HG03442 (cell line): ENCODE data around the gene TMEM121.
"Not testable (repeated sequence)": the region's sequence is repeated elsewhere in the genome, so short reads cannot be mapped to it uniquely, and the experiment has no call there.

Source experiments
- ATAC-seq: cut with Tn5 transposase; IDR thresholded peaks from one replicate; pipeline ENCODE4 v1.9.1; 2021; ENCODE audit warnings: mild to moderate bottlenecking, moderate library complexity; ENCODE audit not compliant: unreplicated experiment

TMEM121 gene

DNA sequence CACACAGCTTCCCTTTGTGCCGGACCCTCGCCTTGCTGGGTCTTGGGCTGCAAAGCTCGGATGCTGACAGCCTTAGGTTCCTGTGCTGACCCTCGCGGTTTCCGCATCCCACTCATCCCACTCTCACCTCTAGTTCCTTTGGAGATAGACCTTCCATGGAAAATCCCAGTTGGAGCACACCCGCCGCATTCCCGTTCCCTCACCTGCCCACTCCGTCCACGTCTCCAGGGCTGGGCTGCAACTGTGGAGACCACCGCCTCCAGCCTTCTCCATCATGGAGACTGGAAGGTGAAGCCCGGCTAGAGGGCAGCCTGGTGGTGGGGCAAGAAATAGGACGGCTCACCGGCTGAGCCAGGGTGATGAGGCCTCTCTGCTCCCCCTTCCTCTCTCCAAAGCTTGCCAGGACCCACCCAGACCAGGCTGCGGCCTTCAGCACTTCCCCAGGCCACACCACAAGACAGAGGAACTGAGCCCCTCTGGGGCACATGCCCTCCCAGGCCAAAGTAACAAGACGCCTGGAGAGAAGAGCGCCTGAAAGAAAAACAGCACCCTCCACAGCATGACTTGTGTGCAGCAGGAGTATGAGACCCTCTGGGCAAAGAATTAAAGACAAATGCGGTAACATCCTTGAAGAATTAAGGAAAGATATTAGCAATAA lies 15.0 kb downstream of the TMEM121 start:
- ATAC-seq: no peak

DNA sequence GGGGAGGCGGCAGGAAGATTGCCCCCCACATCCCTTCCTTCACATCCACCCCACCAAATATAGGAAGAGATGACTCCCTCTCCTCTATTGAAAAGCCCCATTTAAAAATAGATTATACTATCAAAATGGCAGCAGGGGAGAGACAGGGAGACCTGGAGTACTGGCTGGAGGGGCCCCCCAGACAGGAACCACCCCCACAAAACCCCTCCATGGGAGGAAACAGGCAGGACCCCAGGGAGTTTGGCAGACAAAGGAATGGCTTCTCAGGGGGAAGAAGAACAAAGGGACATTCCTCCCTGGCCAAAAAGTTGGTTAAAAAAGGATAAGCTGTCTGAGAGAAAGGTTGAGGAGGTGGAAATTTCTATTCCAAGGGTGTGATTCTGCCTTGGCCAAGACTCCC lies 19.3 kb downstream of the TMEM121 start:
- ATAC-seq: not testable (repeated sequence)

DNA sequence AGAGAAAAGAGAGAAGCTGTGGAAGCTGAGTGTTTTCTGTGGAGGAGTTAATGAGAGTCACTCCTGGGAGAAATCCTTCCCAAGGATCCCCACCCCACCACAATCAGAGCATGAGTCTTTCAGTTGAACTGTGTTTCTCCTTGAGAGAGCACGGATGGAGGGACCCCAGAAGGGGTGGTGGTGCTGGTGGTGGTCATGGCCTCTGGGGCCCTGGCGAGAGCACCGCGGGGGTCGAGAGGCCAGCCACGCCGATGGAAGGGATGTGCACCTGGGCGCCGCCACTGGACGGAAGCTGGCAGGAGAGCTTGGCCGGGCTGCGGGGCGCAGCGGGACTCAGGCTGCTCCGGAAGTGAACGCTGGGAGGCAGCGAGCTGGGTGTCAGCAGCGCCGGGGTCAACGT lies 20.0 kb downstream of the TMEM121 start:
- ATAC-seq: not testable (repeated sequence)

DNA sequence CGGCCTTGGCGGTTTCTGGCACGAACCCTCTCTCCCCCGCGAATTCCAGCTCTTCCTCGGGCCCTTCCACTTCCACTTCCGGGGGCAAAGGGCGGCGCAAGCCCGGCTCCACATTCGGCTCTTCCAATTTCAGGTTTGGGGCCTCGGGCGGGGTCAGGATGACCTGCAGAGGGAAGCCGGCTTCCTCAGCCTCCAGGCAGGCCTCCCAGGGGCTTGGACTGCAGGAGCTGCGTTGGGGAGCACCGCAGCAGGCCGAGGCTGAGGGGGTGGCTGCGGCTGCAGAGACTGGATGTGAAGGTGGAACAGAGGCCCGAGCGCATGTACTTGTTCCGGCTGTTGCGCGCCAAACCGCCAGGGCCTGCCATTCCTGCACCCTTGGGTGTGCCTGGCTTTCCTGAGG lies 20.7 kb downstream of the TMEM121 start:
- not testable (repeated sequence) for ATAC-seq

DNA sequence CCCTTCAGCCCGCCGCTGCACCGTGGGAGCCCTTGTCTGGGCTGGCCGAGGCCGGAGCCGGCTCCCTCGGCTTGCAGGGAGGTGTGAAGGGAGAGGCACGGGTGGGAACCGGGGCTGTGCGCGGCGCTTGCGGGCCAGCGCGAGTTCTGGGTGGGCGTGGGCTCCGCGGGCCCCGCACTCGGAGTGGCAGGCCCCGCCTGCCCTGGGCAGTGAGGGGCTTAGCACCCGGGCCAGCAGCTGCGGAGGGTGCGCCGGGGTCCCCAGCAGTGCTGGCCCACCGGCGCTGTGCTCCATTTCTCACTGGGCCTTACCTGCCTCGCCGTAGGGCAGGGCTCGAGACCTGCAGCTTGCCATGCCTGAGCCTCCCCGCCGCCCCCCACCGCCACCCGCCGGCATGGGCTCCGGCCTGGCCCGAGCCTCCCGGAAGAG lies 21.4 kb downstream of the TMEM121 start:
- ATAC-seq: no peak

DNA sequence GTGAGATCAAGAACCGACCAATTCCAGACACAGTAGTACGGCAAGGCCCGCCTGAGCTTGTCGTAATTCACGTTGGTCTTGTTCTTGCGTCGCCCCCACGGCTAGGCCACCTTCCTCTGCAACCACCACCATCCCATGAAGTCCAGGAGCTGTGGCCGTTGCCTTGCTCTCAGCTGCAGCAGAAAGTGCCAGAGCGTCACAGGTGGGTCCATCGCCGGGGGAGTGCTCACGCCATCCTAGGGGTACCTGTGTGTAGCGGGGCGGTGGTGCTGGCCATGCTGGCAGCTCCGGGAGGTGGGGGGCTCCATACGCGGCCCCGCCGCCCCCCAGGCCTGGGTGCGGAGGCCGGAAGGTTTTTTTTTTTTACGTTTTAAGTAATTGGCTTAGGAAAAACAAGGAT lies 23.1 kb downstream of the TMEM121 start:
- ATAC-seq: no peak

DNA sequence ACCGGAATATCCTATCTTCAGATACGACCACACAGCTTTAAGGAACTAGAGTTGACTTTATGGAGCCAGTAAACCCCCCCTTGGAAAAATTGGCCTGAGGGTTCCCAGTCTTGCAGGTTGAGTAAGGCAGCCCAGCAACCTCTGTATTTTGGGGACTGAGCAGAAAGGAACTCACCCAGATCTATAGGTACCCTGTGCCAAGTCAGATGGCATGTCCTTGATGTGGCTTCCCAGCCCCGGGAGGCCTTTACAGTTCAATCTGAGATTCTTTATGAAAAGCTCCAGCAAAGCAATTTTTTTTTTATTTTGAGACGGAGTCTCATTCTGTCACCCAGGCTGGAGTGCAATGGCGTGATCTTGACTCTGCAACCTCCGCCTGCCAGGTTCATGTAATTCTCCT lies 27.6 kb downstream of the TMEM121 start:
- no peak for ATAC-seq

DNA sequence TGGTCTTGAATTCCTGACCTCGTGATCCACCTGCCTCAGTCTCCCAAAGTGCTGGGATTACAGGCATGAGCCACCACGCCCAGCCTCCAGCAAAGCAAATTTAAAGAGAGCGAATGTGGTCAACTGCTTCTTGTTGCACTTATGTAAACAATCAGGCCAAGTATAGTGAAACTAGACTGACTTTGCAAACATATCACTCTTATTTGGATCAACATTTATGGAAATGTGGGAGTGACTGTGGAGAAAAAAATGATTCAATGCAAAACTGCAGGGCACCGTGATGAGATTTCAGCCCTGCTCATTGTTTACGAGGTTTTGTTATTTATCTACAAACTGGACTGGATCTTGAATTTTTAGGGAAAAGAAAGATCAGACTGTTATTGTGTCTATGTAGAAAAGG lies 28.1 kb downstream of the TMEM121 start:
- ATAC-seq: no peak

DNA sequence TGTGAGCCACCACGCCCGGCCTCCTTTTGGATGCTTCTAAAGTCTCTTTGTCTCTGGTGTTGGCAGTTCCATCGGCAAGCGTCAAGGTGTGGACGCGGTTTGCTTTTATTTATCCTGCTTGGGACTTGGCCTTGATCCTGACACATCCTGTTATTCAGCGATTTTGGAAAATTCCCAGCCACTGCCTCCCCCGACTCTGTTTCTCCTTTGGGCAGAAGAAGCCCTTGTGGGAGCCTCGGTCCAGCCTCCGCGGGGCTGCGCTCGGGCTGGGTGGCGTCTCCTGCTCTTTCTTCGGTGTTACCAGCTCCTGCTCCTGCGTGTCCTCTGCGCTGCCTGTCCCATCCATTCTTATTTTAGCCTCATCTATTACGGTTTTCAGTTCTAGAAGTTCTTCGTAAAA lies 31.3 kb downstream of the TMEM121 start:
- not testable (repeated sequence) for ATAC-seq

DNA sequence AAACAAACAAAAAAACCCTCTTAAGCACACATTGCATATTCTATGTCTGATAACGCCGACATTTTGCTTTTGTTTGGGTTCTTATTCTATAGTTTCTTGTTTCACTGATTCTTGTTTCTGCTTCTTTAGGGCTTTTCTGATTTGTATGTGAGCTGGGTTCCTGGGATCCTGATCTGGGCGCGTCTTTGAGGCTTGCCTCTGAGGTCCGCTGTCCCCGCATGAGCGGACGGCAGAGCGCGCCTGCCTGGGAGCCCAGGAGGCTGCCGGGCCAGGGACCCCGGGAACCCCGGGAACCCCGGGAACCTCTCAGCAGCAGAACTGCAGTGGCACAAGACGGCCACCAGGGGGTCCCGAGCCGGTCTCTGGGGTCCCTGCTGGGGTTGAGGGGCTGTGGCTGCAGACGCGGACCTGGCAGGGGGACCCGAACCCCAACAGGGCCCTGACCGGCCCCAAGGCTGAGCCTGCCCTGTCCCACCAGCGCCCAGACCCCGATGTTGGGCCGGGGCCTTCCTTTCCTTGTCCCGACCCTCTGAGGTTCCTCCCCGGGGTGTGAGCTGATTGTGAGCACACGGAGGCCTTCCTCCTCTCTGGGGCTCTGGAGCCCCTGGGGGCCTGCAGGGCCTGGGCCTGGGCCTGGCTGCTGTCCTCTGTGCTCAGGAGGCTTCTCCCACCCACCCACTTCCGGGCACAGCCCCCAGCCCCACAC lies 32.2 kb downstream of the TMEM121 start:
- not testable (repeated sequence) for ATAC-seq

DNA sequence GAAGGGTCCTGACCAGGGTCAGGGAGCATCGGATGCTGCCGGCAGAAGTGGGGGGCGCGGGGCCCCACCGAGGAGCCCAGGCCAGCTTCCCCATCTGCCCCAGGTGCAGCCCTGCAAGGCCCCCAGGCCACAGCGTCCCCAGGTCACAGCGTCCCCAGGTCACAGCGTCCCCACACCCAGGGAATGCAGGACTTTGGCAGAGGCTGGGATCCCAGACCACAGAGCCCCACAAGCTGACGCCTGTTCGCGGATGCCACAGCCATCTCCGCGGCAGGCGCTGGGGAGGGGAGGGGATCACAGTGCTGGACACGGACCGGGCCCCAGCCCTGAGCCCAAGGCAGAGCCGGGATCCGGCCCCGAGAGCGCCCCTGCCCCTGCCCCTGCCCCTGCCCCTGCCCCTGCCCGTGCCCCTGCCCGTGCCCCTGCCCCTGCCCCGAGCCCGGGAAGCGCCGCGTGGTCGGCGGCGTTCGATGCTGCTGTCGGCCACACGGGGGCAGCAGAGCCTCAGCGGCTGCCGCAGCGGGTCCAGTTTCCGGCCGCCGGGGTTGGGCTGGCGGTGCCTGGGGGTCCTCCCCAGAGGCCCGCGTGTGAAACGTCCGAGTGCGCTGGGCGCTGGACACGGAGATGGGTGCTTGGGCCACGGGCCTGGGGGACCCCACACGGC lies 33.1 kb downstream of the TMEM121 start:
- ATAC-seq: peak; percentile 47

DNA sequence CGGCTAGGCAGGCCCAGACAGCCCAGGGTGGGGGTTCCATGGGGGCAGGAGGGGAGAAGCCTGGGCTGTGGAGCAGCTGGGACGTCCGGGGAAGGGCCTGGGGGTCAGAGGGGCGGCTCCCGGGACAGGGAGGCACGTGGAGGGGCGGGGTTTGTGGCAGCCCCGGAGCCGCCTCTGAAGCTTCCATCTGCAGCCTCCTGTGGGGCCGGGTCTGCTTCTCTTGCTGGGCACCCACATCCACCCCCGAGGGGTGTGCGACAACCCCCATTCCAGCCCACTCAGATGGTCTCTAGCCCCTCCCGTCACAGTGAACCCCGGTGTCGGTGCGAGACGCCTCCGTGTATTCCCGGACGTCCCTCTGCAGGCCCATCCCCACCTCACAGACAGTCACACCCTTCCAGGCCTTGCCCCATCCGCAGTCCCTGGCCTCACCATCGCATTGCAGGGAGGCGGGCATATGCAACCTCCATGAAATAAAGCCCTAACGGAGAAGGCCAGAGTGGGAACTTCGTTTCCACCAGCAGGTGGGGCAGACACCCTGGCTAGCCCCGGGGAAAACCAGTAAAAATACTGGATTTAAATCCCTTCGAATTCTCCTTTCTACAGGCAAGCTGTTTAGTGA lies 33.8 kb downstream of the TMEM121 start:
- ATAC-seq: peak; percentile 55

DNA sequence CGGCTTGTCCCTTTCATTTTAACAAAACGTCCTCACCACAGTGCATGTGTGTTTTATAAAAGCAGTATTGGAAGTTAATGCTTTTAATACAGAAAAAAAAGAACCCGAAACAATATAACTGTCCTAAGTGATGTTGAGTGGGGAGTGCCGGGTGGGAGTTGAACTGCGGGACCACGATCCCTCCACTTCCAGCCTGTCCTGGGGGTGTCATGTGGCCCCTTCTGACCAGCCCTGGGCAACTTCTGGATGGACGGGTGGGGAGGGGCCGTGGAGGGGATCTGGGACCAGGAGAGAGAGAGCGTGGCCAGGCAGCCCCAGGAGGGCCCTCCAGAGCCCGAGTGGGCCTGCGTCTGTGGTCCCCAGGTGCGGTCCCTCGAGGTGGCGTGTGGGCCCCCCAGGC lies 35.0 kb downstream of the TMEM121 start:
- not testable (repeated sequence) for ATAC-seq

DNA sequence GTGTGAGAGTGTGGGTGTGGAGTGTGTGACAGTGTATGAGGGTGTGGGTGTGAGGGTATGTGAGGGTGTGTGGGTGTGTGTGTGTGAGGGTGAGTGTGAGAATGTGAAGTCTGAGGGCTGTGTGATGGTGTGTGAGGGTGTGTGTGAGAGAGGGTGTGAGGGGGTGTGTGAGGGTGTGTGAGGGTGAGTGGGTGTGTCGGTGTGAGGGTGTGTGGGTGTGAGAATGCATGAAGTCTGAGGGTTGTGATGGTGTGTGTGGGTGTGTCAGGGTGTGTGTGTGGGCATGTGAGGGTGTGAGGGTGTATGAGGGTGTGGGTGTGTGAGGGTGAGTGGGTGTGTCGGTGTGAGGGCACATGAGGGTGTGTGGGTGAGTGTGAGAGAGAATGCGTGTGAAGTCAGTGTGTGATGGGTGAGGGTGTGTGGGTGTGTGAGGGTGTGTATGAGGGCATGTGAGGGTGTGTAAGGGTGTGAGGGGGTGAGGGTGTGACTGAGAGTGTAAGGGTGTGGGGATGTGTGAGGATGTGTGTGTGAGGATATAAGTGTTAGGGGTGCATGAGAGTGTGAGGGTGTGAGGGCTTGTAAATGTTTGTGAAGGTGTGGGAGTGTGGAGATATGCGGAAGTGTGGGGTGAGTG lies 36.4 kb downstream of the TMEM121 start:
- no peak for ATAC-seq

DNA sequence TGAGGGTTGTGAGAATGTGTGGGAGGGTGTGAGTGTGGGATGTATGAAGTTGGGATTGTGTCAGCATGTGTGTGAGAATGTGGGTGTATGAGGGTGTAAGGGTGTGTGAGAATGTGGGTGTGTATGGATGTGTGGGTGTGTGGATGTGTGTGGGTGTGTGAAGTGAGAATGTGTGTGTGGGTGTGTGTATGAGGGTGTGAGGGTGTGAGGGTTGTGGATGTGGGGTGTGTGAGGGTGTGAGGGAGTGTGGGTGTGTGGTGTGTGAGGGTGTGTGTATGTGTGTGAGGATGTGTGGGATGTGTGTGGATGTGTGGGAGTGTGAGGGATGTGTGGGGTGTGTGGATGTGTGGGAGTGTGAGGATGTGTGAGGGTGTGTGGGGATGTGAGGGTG lies 37.0 kb downstream of the TMEM121 start:
- no peak for ATAC-seq

DNA sequence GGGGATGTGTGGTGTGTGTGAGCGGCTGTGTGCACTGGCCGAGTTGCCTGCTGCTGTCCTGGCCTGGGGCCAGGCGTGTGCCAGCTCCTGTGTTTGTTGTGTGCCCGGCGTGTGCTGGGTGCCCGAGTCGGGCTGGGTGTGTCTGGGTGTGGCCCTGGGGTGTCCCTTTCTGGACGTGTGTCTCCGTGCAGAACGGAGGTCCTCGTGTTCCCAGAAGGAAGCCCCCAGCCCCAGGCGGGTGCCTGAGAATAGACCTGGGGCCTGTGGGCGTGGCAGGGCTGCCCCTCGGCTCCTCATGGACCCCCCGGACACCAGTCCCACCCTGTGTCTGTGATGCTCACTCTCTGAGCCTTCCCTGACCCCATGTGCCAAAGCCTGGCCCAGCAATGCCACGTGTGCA lies 38.2 kb downstream of the TMEM121 start:
- not testable (repeated sequence) for ATAC-seq

DNA sequence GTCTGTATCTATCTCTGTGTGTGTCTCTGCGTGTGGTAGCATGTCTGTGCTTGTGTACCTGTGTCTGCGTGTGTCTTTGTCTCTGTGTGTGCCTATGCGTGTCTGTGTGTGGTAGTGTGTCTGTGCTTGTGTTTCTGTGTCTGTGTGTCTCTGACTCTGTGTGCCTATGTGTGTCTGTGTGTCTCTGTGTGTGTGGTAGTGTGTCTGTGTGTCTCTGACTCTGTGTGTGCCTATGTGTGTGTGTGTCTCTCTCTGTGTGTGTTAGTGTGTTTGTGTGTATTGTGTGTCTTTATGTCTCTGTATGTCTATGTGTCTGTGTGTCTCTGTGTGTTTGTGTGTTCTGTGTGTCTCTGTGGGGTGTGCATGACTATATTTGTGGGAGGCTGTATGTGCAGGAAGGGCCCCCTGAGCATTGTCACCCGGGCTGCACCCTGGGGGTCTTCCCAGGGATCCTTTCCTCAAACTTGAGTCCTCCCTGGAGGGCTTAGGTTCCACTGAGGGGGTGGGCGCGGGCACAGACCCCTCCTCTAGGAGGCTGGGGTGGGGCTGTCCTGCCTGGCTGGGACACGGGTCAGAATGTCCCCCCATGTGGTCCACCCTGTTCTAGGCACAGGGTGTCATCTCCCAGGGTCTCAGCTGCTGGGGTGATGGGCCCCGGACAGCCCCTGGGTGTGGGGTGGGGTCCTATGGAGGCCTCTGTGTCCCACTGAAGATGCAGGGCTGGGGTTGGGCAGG lies 39.0 kb downstream of the TMEM121 start:
- not testable (repeated sequence) for ATAC-seq

DNA sequence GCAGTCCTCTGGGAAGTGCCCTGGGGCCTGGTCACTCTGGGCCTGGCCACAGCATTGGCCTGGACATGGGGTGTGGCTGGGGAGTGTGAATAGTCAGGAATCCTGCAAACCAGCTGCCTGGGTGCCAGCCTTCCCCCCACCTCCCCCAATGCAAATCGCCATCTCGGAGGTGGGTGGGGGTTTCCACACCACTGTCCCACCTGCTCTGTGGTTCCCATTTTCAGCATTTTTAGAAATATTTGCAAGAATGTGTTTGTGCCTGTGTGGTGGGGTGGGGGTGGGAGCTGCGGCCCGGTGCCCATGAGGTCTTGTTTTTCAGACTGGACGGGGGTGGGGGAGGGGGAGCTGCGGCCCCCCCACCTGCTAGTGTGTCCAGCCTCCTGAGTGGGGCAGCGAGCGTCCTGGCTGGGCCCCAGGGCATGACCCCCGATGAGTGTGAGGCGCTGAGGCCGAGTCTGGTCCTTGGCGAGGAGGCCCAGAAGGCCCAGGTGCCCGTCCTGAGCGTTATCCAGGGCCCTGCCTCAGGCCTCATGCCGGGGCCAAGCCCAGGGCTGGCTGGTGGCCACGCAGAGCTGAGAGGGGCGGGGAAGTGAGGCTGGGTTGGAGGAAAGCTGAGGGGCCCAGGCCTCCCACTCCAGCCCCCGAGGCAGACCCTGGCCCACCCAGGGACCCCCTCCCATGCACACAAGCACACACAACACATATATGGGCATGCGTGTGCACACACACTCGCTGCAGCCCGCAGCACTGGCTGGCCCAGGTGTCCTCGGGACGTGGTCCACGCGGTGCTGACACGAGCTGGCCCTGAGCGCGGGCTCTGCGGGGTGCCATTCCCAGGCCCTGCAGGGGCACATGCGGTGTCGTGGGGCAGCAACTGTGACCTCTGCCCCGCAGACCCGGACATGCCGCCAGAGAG lies 40.1 kb downstream of the TMEM121 start:
- peak; percentile 32 for ATAC-seq
